MG63 (cell line): Measurements from ENCODE around the gene LNX1. TPM values are rescaled to one million over a fixed set of nuclear protein-coding genes. Genes with fewer than 3 reads are reported as not detected.

Source experiments
- DNase-seq: peaks from one replicate; pipeline ENCODE4 v3.0.0-alpha.2; 2020
- H3K27me3 ChIP-seq: fragments of 250-450 bp; sonication (Bioruptor Pico); 2 replicates; pipeline ENCODE4 v1.5.1; 2020; ENCODE audit warnings: mild to moderate bottlenecking, moderate library complexity
- H3K36me3 ChIP-seq: fragments of 250-450 bp; sonication (Bioruptor Pico); 2 replicates; pipeline ENCODE4 v1.5.1; 2020; ENCODE audit warnings: mild to moderate bottlenecking, moderate library complexity
- H3K4me3 ChIP-seq: fragments of 250-450 bp; sonication (Bioruptor Pico); 2 replicates; pipeline ENCODE4 v1.5.1; 2020; ENCODE audit warnings: mild to moderate bottlenecking, moderate library complexity
- H3K9me3 ChIP-seq: fragments of 250-450 bp; sonication (Bioruptor Pico); 2 replicates; pipeline ENCODE4 v1.5.1; 2020; ENCODE audit warnings: mild to moderate bottlenecking, moderate library complexity
- total RNA-seq: library from RNA; depleted of rRNA; stranded (reverse); fragments of >200 nt; shearing (Covaris generic); gene quantifications from 2 replicates; pipeline ENCODE4 v1.2.3, GENCODE V29; 2014; ENCODE audit warnings: low replicate concordance

Gene LNX1
- total RNA-seq, 1 experiment from 2014 or later = 16.5 TPM

- Histone ChIP-seq H3K36me3 (no peaks in the 10 kb centered on the region), H3K4me3 (no peak overlapping the region), H3K27me3 (no peaks in the 10 kb centered on the region), H3K9me3 (peaks cover 7% of the 10 kb centered on the region)
- DNase-seq = no peak
These were observed 17.4 kb upstream of the LNX1 start for GRCh38 chr4:53608649-53609048.

- no peak for DNase-seq
- H3K27me3 ChIP-seq = no peaks in the 10 kb centered on the region
- H3K9me3 ChIP-seq = peaks cover 7% of the 10 kb centered on the region
- no peaks in the 10 kb centered on the region for H3K36me3 ChIP-seq
- H3K4me3 ChIP-seq = no peak overlapping the region
These were observed 17.0 kb upstream of the LNX1 start for GRCh38 chr4:53608242-53608641.

- no peak overlapping the region for H3K4me3 ChIP-seq
- DNase-seq = no peak
These were observed 14.5 kb upstream of the LNX1 start for GRCh38 chr4:53605783-53606182.

GRCh38 chr4:53602390-53602789, 11.1 kb upstream of the LNX1 start:
- H3K36me3 ChIP-seq = no peaks in the 10 kb centered on the region
- H3K9me3 ChIP-seq = peaks cover 3% of the 10 kb centered on the region; the same call in 1 of the 2 replicates
- H3K4me3 ChIP-seq = no peak overlapping the region
- DNase-seq = no peak
- no peaks in the 10 kb centered on the region for H3K27me3 ChIP-seq

More at GRCh38 chr4:53605783-53606182, 14.5 kb upstream of the LNX1 start:
- Histone ChIP-seq H3K36me3 (no peaks in the 10 kb centered on the region), H3K9me3 (peaks cover 7% of the 10 kb centered on the region), H3K27me3 (no peaks in the 10 kb centered on the region)

GRCh38 chr4:53601251-53601764, 10.0 kb upstream of the LNX1 start:
- Histone ChIP-seq H3K36me3 (no peaks in the 10 kb centered on the region), H3K9me3 (no peaks in the 10 kb centered on the region; the same call in 1 of the 2 replicates), H3K27me3 (no peaks in the 10 kb centered on the region), H3K4me3 (no peak overlapping the region)
- DNase-seq = peak; percentile 59

GRCh38 chr4:53599632-53600031, 8.3 kb upstream of the LNX1 start:
- H3K36me3 ChIP-seq = no peaks in the 10 kb centered on the region
- no peaks in the 10 kb centered on the region; the same call in 1 of the 2 replicates for H3K9me3 ChIP-seq
- H3K27me3 ChIP-seq = no peaks in the 10 kb centered on the region
- DNase-seq = no peak
- no peak overlapping the region for H3K4me3 ChIP-seq

- Histone ChIP-seq H3K4me3 (no peak overlapping the region), H3K9me3 (no peaks in the 10 kb centered on the region; the same call in 1 of the 2 replicates), H3K27me3 (no peaks in the 10 kb centered on the region), H3K36me3 (no peaks in the 10 kb centered on the region)
- DNase-seq = peak; percentile 40
These were observed 7.6 kb upstream of the LNX1 start for GRCh38 chr4:53598901-53599300.

- Histone ChIP-seq H3K27me3 (no peaks in the 10 kb centered on the region), H3K36me3 (no peaks in the 10 kb centered on the region), H3K4me3 (no peak overlapping the region), H3K9me3 (no peaks in the 10 kb centered on the region; the same call in 1 of the 2 replicates)
- no peak for DNase-seq
These were observed 7.2 kb upstream of the LNX1 start for GRCh38 chr4:53598483-53598882.

GRCh38 chr4:53596901-53597300, 5.6 kb upstream of the LNX1 start:
- Histone ChIP-seq H3K9me3 (no peaks in the 10 kb centered on the region), H3K4me3 (no peak overlapping the region), H3K36me3 (no peaks in the 10 kb centered on the region), H3K27me3 (no peaks in the 10 kb centered on the region)
- no peak for DNase-seq

GRCh38 chr4:53595834-53596233, 4.5 kb upstream of the LNX1 start:
- H3K36me3 ChIP-seq = no peaks in the 10 kb centered on the region
- no peak for DNase-seq
- H3K9me3 ChIP-seq = no peaks in the 10 kb centered on the region
- H3K4me3 ChIP-seq = no peak overlapping the region
- no peaks in the 10 kb centered on the region for H3K27me3 ChIP-seq

- H3K27me3 ChIP-seq = no peaks in the 10 kb centered on the region
- H3K36me3 ChIP-seq = no peaks in the 10 kb centered on the region
- DNase-seq = no peak
- no peaks in the 10 kb centered on the region for H3K9me3 ChIP-seq
- H3K4me3 ChIP-seq = no peak overlapping the region
These were observed 3.9 kb upstream of the LNX1 start for GRCh38 chr4:53595204-53595603.

- H3K4me3 ChIP-seq = no peak overlapping the region
These were observed 2.5 kb upstream of the LNX1 start for GRCh38 chr4:53593765-53594164.

GRCh38 chr4:53592686-53593501, 1.6 kb upstream of the LNX1 start:
- peak; percentile 80 for DNase-seq
- H3K27me3 ChIP-seq = no peaks in the 10 kb centered on the region
- no peaks in the 10 kb centered on the region for H3K36me3 ChIP-seq
- peak overlapping the region; percentile 33 for H3K4me3 ChIP-seq
- H3K9me3 ChIP-seq = no peaks in the 10 kb centered on the region

More at GRCh38 chr4:53593765-53594164, 2.5 kb upstream of the LNX1 start:
- no peaks in the 10 kb centered on the region for H3K9me3 ChIP-seq
- H3K27me3 ChIP-seq = no peaks in the 10 kb centered on the region
- DNase-seq = no peak
- no peaks in the 10 kb centered on the region for H3K36me3 ChIP-seq

- Histone ChIP-seq H3K36me3 (no peaks in the 10 kb centered on the region), H3K9me3 (no peaks in the 10 kb centered on the region), H3K4me3 (no peak overlapping the region), H3K27me3 (no peaks in the 10 kb centered on the region)
- DNase-seq = no peak
These were observed 836 bp upstream of the LNX1 start for GRCh38 chr4:53592122-53592521.

GRCh38 chr4:53590187-53590586, 1.1 kb downstream of the LNX1 start:
- Histone ChIP-seq H3K4me3 (no peak overlapping the region), H3K9me3 (no peaks in the 10 kb centered on the region), H3K27me3 (no peaks in the 10 kb centered on the region), H3K36me3 (no peaks in the 10 kb centered on the region)
- no peak for DNase-seq

- Histone ChIP-seq H3K9me3 (no peaks in the 10 kb centered on the region), H3K27me3 (no peaks in the 10 kb centered on the region)
These were observed 1.8 kb downstream of the LNX1 start for GRCh38 chr4:53589511-53589910.

GRCh38 chr4:53587135-53587534, 4.2 kb downstream of the LNX1 start:
- no peak for DNase-seq
- H3K36me3 ChIP-seq = no peaks in the 10 kb centered on the region
- H3K27me3 ChIP-seq = no peaks in the 10 kb centered on the region
- no peaks in the 10 kb centered on the region for H3K9me3 ChIP-seq
- no peak overlapping the region for H3K4me3 ChIP-seq

More at GRCh38 chr4:53589511-53589910, 1.8 kb downstream of the LNX1 start:
- Histone ChIP-seq H3K36me3 (no peaks in the 10 kb centered on the region), H3K4me3 (no peak overlapping the region)
- no peak for DNase-seq
